Stimulated activated effector memory CD8-positive, alpha-beta T cell treated with anti-CD3 and anti-CD28 coated beads, Interleukin-12 subunit alpha, Interleukin-12 subunit beta, amount 100 ng/mL, for 72 hours (primary cell): ENCODE measurements around the gene CIAPIN1.
"Not testable (repeated sequence)": the region's sequence is repeated elsewhere in the genome, so short reads cannot be mapped to it uniquely, and the experiment has no call there.

Experiments used
- ATAC-seq: fragments of 150-1000 bp; cut with Tn5 transposase; 2 replicates; pipeline ENCODE4 v1.10.0; 2021
- DNase-seq, 2 donors: peaks; one replicate each; pipeline ENCODE4 v3.0.0; 2021 to 2022; ENCODE audit warnings: low spot score in 2 of 2
- H3K27ac Mint-ChIP-seq: one replicate; pipeline ENCODE4 v1.8.0; 2022; ENCODE audit warnings: mild to moderate bottlenecking, mixed read lengths
- H3K36me3 Mint-ChIP-seq: one replicate; pipeline ENCODE4 v1.8.0; 2022; ENCODE audit warnings: mild to moderate bottlenecking, mixed read lengths
- H3K4me1 Mint-ChIP-seq: one replicate; pipeline ENCODE4 v1.8.0; 2022; ENCODE audit warnings: mixed read lengths
- H3K4me3 Mint-ChIP-seq: one replicate; pipeline ENCODE4 v1.8.0; 2022; ENCODE audit warnings: mild to moderate bottlenecking, mixed read lengths
- H3K9me3 Mint-ChIP-seq: one replicate; pipeline ENCODE4 v1.8.0; 2022; ENCODE audit warnings: mixed read lengths

CIAPIN1 gene

GRCh38 chr16:57407521-57408353 is 39.4 kb downstream of the CIAPIN1 start:
- H3K4me3 Mint-ChIP-seq = no peak overlapping the region
- H3K9me3 Mint-ChIP-seq = no peaks in the 10 kb centered on the region
- peaks cover 5% of the 10 kb centered on the region for H3K36me3 Mint-ChIP-seq
- ATAC-seq (no peak), DNase-seq (no peak)
- peaks cover 11% of the 10 kb centered on the region for H3K4me1 Mint-ChIP-seq
- H3K27ac Mint-ChIP-seq = no peak overlapping the region

GRCh38 chr16:57406881-57407280 is 40.3 kb downstream of the CIAPIN1 start:
- no peak for ATAC-seq
- no peak overlapping the region for H3K27ac Mint-ChIP-seq

GRCh38 chr16:57405097-57405496 is 42.1 kb downstream of the CIAPIN1 start:
- Mint-ChIP-seq H3K4me1 (peaks cover 10% of the 10 kb centered on the region), H3K36me3 (peaks cover 5% of the 10 kb centered on the region), H3K27ac (peak overlapping the region; percentile 9), H3K4me3 (no peak overlapping the region), H3K9me3 (no peaks in the 10 kb centered on the region)
- no peak for DNase-seq
- ATAC-seq = peak; percentile 20

More at GRCh38 chr16:57406881-57407280, 40.3 kb downstream of the CIAPIN1 start:
- Mint-ChIP-seq H3K4me1 (peaks cover 10% of the 10 kb centered on the region), H3K4me3 (no peak overlapping the region), H3K36me3 (peaks cover 5% of the 10 kb centered on the region), H3K9me3 (no peaks in the 10 kb centered on the region)
- DNase-seq = no peak

GRCh38 chr16:57403965-57404817 is 43.0 kb downstream of the CIAPIN1 start, which contains the start of gene CCL17:
Gene CCL17 (plus strand): TSS chr16:57404767. CDS start chr16:57413933, 9,166 bp downstream.
- Mint-ChIP-seq H3K36me3 (peaks cover 5% of the 10 kb centered on the region), H3K4me3 (no peak within 1 kb of the TSS), H3K4me1 (peaks cover 10% of the 10 kb centered on the region), H3K9me3 (no peaks in the 10 kb centered on the region), H3K27ac (peak within 1 kb of the TSS; percentile 9)
- DNase-seq = no peak
- peak; percentile 21 for ATAC-seq

- no peaks in the 10 kb centered on the region for H3K9me3 Mint-ChIP-seq
- no peak overlapping the region for H3K27ac Mint-ChIP-seq
- ATAC-seq (peak; percentile 42), DNase-seq (no peak)
- peaks cover 10% of the 10 kb centered on the region for H3K4me1 Mint-ChIP-seq
- no peak overlapping the region for H3K4me3 Mint-ChIP-seq
- H3K36me3 Mint-ChIP-seq = peaks cover 5% of the 10 kb centered on the region
These were observed 45.1 kb downstream of the CIAPIN1 start for GRCh38 chr16:57401943-57402640.

GRCh38 chr16:57397493-57397892 is 49.7 kb downstream of the CIAPIN1 start:
- H3K4me3 Mint-ChIP-seq, H3K27ac Mint-ChIP-seq, H3K36me3 Mint-ChIP-seq, ATAC-seq, H3K9me3 Mint-ChIP-seq, DNase-seq, H3K4me1 Mint-ChIP-seq: not testable (repeated sequence)

GRCh38 chr16:57396786-57397185 is 50.4 kb downstream of the CIAPIN1 start:
- DNase-seq = no peak
- H3K36me3 Mint-ChIP-seq = no peaks in the 10 kb centered on the region
- ATAC-seq = no peak
- H3K4me3 Mint-ChIP-seq = no peak overlapping the region
- H3K9me3 Mint-ChIP-seq = no peaks in the 10 kb centered on the region
- H3K4me1 Mint-ChIP-seq = no peaks in the 10 kb centered on the region
- no peak overlapping the region for H3K27ac Mint-ChIP-seq

- Mint-ChIP-seq H3K4me3 (no peak overlapping the region), H3K27ac (no peak overlapping the region), H3K4me1 (no peaks in the 10 kb centered on the region), H3K36me3 (no peaks in the 10 kb centered on the region), H3K9me3 (no peaks in the 10 kb centered on the region)
- DNase-seq (no peak), ATAC-seq (no peak)
These were observed 52.2 kb downstream of the CIAPIN1 start for GRCh38 chr16:57395026-57395425.

GRCh38 chr16:57394444-57394843 is 52.7 kb downstream of the CIAPIN1 start:
- H3K36me3 Mint-ChIP-seq = no peaks in the 10 kb centered on the region
- ATAC-seq (no peak), DNase-seq (no peak)
- H3K4me1 Mint-ChIP-seq = no peaks in the 10 kb centered on the region
- H3K27ac Mint-ChIP-seq = no peak overlapping the region
- no peaks in the 10 kb centered on the region for H3K9me3 Mint-ChIP-seq
- H3K4me3 Mint-ChIP-seq = no peak overlapping the region

GRCh38 chr16:57392694-57393093 is 54.5 kb downstream of the CIAPIN1 start:
- ATAC-seq (no peak), DNase-seq (no peak)
- H3K4me1 Mint-ChIP-seq = peaks cover 14% of the 10 kb centered on the region
- no peak overlapping the region for H3K4me3 Mint-ChIP-seq
- no peaks in the 10 kb centered on the region for H3K36me3 Mint-ChIP-seq
- H3K27ac Mint-ChIP-seq = no peak overlapping the region
- H3K9me3 Mint-ChIP-seq = no peaks in the 10 kb centered on the region

GRCh38 chr16:57391708-57392107 is 55.5 kb downstream of the CIAPIN1 start:
- H3K9me3 Mint-ChIP-seq = no peaks in the 10 kb centered on the region
- peaks cover 18% of the 10 kb centered on the region for H3K4me1 Mint-ChIP-seq
- no peak for DNase-seq
- H3K4me3 Mint-ChIP-seq = no peak overlapping the region
- H3K27ac Mint-ChIP-seq = no peak overlapping the region
- no peaks in the 10 kb centered on the region for H3K36me3 Mint-ChIP-seq
- ATAC-seq = no peak

GRCh38 chr16:57391300-57391699 is 55.9 kb downstream of the CIAPIN1 start:
- H3K27ac Mint-ChIP-seq = no peak overlapping the region
- DNase-seq (no peak), ATAC-seq (no peak)
- no peak overlapping the region for H3K4me3 Mint-ChIP-seq
- H3K9me3 Mint-ChIP-seq = no peaks in the 10 kb centered on the region
- H3K36me3 Mint-ChIP-seq = no peaks in the 10 kb centered on the region
- peaks cover 18% of the 10 kb centered on the region for H3K4me1 Mint-ChIP-seq

GRCh38 chr16:57390636-57391295 is 56.4 kb downstream of the CIAPIN1 start:
- DNase-seq = no peak
- H3K4me1 Mint-ChIP-seq = peaks cover 18% of the 10 kb centered on the region
- no peak overlapping the region for H3K27ac Mint-ChIP-seq
- no peak for ATAC-seq
- H3K4me3 Mint-ChIP-seq = no peak overlapping the region
- H3K9me3 Mint-ChIP-seq = no peaks in the 10 kb centered on the region
- H3K36me3 Mint-ChIP-seq = no peaks in the 10 kb centered on the region

GRCh38 chr16:57389087-57389468 is 58.1 kb downstream of the CIAPIN1 start:
- no peak overlapping the region for H3K4me3 Mint-ChIP-seq
- H3K9me3 Mint-ChIP-seq = no peaks in the 10 kb centered on the region
- H3K36me3 Mint-ChIP-seq = no peaks in the 10 kb centered on the region
- H3K27ac Mint-ChIP-seq = no peak overlapping the region
- no peak for DNase-seq
- no peak for ATAC-seq
- peaks cover 18% of the 10 kb centered on the region for H3K4me1 Mint-ChIP-seq
